Nucleus accumbens (tissue), 56 donors: ENCODE results near the gene MEIOC.
"Not testable (repeated sequence)": the region's sequence is repeated elsewhere in the genome, so short reads cannot be mapped to it uniquely, and the experiment has no call there.

Source experiments
- DNase-seq, 56 donors: peaks; one replicate each; lab custom pipeline; 2025; lab: John Stamatoyannopoulos, UW

The MEIOC gene

DNA sequence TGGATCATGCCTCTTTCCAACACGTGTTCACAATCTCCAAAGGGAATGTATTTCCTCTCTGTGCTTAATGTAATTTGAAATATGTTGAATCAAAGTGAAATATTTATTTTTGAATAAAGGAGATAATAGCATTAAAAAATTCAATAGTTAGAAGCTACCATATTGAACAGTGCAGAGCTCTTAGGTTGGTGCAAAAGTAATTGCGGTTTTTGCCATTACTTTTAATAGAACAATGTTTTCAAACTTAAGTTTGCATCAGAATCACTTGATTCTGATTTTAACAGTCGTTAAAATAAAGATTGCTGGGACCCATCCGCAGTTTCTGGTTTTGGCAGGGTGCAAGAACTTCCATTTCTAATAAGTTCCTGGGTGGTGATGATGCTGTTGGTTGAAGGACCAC is 10.0 kb upstream of the MEIOC start:
- DNase-seq, result no peak

DNA sequence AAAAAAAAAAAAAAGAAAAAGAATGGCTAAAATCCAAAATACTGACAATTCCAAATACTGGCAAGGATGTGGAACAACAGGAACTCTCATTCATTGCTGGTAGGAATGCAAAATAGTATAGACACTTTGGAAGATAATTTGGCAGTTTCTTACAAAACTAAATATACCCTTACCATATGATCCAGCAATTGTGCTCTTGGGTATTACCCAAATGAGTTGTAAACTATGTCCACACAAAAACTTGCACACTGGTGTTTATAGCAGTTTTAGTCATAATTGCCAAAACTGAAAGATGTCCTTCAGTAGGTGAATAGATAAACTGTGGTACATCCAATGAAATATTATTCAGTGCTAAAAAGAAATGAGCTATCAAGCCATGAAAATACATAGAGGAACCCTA is 8.5 kb upstream of the MEIOC start:
- DNase-seq, result no peak

DNA sequence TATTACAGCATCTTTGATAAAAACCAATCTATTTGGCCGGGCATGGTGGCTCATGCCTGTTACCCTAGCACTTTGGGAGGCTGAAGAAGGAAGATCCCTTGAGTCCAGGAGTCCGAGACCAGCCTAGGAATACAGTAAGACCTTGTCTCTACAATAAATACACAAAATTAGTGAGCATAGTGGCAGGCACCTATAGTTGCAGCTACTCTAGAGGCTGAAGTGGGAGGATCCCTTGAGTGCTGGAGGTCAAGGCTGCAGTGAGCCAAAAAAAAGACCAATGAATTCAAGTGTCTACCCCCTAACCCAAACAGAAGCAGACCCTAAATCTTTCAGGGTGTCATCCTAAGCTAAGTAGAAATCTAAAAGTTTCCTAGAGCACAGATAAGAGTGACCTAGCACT is 7.3 kb upstream of the MEIOC start:
- no peak for DNase-seq

DNA sequence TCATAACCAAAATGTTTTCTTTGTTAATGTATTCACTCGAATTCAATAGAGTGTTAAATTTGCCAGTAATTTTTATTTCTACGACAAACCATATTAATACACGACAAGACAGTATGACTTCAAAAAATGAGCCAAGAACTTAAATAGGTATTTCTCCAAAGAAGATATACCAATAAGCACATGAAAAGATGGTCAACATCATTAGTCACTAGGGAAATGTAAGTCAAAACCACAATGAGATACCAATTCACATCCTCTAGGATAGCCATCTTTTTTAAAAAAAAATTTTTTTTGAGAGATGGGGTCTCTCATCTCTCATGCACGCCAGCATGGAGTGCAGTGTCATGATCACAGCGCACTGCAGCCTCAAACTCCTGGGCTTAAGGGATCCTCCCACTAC is 5.0 kb upstream of the MEIOC start:
- no peak for DNase-seq

DNA sequence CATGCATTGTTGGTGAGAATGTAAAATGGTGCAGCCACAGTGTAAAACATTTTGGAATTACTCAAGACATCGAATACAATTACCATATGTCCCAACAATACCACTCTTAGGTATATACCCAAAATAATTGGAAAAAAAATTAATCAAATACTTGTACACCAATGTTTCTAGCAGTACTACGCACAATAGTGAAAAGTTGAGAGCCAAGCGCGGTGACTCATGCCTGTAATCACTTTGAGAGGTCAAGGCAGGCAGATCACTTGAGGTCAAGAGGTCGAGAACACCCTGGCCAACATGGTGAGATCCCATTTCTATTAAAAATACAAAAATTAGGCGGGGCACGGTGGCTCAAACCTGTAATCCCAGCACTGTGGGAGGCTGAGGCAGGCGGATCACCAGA is 3.5 kb upstream of the MEIOC start:
- DNase-seq, result no peak

DNA sequence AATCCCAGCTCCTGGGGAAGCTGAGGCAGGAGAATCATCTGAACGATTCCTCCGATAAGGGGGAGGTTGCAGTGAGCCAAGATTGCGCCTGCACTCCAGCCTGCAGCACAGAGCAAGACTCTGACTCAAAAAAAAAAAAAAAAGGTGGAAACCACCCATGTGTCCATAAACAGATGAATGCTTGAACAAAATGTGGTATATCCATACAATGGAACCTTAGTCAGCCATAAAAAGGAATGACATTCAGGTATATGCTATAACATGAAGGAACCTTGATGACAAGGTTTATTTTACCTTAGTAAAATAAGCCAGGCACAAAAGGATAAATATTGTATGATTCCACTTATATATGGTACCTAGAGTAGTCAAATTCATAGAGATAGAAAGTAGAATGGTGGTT is 2.9 kb upstream of the MEIOC start:
- DNase-seq, result no peak

DNA sequence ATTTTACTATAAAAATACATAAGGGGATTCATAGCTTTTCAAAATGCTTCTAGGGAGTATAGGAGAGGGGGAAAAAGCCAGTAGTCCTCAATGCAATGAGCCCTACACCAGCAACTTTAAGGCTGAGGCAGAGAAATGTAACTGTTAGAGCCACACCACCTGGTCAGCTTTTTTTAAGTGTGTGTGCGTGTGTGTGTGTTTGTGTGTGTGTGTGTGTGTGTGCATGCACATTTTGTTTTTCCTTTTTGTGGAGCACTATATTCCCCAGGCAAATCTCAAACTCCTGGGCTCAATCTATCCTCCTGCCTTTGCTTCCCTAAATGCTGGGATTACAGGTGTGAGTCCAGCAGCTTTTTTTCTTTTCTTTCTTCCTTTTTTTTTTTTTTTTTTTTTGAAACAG is 2.3 kb upstream of the MEIOC start:
- DNase-seq, result no peak

DNA sequence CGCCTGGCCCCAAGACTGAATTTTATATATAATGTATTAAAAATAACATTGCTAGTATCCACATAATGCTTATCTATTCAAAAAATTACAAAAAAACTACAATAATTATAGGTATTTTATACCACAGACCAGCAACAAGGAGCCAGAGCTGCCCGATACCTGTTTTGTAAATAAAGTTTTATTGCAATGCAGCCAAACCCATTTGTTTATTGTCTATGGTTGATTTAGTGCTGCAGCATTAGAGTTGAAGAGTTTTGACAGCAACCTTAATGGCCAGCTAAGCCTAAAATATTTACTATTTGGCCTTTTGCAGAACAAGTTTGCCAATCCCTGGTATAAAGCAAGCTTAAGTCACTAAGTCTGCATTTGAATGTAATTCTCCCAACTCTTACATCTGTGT is 5.6 kb downstream of the MEIOC start:
- DNase-seq, result no peak

DNA sequence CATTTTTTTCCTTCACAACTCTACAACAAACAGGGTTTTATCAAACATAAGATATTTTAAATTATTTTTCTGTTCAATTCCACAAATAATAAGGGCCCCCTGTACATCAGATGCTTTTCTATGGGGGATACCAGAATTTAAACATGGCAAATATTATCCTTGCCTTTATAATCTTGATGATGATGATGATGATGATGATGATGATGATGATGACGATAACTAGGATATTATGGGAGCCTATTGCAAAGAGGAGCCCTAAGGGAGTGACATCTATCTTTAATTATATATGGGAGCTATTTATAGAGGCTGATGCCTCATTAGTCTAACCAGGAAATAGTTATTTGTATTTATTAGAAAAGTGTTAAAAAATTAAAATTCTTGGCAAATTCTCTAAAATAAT is 6.8 kb downstream of the MEIOC start:
- DNase-seq, result no peak

DNA sequence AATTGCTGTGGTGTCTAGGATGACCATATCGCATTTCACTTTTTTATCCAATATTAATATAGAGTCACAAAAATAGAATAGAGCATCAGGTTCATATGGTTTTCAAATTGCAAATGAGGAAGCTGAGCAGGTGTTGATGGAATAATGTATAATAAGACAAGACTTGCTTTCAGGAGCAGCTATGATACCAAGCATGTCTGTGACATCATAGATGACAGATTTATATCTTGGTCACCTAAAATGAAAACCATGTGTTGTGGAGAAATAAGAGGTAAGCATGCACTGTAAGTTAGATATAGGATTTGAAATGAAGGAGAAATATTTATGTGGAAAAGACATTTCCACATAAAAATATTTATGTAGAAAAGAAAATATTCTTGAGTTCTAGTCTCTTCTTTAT is 8.6 kb downstream of the MEIOC start:
- no peak for DNase-seq

DNA sequence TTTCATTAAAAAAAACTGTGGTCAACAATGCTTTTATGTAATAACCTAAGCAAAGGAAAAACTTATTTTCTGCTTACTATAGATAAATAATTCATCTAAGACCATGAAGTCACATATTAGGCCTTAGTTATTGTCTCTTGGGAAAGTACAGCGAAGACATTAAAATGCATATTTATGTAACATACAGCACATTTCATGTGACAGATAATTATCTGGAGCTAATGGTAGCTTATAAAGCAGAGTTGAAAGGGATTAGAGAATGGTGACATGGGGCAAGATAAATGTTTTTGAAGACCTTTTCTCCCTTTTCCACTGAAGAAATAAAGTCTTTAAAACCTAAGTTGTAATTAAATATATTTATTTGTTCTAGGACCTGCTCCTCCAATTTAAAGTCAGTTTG is 9.7 kb downstream of the MEIOC start:
- DNase-seq, result no peak

DNA sequence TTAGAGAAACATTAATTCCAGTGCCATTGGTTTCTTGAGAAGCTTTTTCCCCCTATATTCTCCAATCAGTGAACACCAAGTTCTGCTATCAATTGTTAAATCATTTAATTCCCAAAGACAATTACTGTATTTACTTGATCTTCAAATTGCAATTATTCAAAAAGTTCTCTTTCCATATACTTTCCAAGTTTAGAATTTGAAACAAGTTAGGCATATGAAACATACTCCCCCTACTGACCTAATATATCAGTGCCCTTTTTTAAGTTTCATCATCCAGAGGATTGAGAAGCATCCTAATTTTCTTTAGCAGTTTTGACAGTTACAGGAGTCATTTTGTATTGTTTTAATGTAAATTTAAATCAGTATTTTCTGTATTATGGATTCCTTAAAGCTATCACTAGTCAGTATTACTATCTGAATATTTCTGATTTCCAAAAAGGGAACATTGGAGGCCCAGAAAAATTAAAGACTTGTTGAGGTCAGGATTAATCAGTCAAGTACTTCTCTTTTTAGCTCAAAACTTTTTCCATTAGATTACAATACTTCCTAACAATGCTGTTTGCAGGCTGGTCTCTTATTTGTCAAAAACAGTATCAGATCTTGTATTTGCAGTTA is 16.3 kb downstream of the MEIOC start:
- DNase-seq, result no peak

DNA sequence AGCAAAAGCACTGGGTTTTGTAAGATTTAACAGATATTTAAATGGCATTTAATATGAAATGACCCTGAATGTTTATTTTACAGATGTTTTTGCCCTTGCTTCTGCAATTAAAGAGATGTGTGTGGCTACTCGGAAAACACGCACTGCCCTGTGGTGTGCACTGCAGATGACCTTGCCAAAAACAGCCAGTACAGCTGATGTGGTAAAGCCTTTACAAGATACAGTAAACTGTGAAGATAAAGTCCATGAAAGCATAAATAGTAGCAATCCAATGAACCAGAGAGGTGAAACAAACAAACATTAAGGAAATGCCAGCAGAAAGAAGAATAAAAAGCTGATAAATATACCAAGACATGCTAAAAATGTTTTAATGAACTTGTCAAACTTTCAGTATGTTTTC is 17.6 kb downstream of the MEIOC start:
- no peak for DNase-seq

DNA sequence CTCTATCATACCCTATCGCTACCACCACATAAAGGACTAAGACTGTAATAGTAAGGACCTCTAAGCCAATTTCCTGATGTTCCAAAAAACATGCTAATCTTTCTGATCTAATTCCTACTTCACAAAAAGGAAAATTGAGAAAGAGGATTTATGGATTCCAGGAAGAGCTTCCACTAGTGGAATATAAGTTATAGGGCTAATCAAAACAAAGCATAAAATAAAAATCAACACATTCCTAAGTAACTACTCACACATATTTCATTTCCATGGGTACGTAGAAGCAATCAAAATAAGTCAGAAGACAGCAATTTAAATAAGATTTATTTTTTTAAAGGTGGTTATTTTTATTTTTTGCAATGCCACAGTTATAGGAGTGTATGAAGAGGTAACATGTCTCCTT is 20.9 kb downstream of the MEIOC start:
- DNase-seq, result no peak

DNA sequence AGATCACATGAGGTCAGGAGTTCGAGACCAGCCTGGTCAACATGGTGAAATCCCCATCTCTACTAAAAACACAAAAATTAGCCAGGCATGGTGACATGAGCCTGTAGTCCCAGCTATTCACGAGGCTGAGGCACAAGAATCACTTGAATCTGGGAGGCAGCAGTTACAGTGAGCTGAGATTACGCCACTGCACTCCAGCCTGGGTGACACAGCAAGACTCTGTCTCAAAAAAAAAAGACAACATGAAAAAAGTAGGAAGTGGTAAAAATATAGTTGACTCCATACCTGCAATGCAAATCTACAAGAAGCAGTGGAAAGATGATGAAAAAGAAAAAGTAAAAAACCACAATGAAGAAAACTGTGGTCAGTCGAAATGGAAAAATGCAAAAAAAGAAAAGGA is 27.0 kb downstream of the MEIOC start:
- not testable (repeated sequence) for DNase-seq

DNA sequence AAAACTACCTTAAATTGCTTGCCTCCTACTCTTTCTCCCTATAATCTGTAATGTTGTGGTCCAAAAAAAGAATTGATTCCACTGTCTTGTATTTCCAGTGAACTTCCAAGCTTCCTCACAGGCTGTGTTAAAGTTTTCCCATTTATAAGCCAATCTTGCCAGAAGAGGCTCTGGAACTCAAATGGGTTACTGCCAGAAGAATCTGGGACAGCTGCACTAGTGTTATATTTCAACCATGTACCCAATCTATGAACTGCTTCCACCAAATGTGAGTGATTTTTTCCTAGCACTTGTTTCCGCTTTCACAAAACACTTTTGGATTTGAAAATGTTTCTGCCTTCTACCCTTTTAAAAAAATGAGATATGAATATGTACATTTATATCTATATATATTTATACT is 31.5 kb downstream of the MEIOC start:
- DNase-seq, result no peak

DNA sequence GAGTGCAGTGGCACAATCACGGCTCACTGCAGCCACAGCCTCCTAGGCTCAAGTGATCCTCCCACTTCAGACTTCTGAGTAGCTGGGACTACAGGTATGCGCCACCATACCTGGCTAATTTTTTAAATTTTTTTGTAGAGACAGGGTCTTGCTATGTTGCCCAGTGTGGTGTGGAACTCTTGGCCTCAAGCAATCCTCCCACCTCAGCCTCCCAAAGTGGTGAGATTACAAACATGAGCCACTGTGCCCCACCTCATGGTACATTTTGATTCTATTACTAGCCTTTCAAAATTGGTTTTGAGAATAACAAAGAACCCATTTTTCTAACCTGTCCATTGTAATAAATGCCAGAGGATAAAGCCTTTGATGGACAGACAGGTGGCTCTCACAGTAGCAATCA is 31.9 kb downstream of the MEIOC start:
- DNase-seq, result no peak

DNA sequence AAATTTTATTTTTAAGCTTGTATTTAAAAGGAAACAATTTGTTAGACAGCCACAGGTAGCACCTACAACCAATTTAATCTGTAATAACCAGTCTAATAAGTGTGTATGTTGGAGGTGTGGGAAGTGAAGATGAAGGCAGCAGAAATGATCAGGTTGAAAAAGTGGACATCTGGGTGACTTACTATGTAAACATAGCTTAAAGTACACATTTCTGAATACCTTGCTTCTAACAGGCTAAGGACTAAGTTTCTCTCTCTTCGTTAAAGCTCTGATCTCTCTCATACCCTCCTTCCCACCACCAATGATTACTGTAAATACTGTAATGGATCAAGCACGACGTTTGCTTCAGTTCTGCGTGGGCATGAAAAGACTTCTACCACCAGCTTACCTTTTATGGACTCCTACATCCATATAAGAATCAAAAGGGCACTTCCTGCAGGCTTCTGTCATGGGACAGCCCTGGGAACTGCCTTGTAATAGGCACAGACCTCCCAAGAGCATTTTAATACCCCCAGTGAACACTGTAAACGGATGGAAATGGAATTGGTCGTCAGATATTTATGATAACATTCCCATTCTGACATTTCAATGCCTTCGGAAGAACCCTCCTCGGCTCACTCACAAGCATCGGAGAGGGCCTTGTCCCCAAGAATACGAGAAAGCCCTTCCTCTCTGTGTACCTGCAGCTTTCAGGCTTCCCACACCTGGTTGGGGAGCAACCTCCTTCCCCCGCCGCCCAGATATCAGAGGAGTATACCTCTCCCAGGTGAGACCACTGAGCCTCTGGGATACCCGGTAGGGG is 32.6 kb downstream of the MEIOC start:
- peak in 3 of 56 donors; percentile 17 to 44 (median 38) for DNase-seq

DNA sequence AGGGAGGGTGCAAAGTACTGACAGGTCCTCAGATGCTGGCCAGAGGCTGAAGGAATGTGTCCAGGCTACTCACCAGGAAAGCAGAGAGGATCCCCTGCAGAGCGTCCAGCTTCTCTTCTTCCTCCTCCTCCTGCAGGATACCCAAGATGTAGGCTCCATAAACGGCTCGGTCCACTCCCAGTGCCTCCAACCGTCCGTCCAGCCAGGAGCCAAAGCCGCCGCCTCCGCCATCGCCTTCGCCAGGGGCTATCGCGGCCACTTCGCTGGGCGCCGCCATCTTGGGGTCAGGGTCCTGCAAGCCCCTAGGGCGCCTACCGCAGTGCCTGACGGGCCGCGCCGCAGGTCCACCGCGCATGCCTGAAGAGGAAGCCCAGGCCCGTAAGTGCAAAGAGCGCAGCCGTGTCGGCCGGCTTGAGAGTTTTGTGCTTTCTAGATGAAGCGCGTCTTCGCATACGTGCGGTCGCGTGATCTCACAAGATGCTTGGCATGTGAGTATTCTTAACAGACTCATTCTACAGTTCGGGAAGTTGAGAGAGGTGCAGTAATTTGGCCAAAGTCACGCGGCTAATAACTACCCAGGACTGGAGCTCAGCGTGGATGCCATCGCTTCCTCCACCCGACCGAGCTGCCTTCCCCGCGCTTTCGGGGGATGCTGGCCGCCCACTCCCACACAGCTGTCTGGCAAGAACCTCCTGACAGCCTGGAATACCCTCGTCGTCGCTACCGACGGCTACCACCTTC is 33.4 kb downstream of the MEIOC start, which contains the start of gene CCDC43:
CCDC43 (minus strand) TSS at position 300 of the 741 bp plus-strand sequence; CDS start at position 277, 23 bp downstream.
- DNase-seq, result peak in 54 of 56 donors; percentile 55 to 93 (median 81)

DNA sequence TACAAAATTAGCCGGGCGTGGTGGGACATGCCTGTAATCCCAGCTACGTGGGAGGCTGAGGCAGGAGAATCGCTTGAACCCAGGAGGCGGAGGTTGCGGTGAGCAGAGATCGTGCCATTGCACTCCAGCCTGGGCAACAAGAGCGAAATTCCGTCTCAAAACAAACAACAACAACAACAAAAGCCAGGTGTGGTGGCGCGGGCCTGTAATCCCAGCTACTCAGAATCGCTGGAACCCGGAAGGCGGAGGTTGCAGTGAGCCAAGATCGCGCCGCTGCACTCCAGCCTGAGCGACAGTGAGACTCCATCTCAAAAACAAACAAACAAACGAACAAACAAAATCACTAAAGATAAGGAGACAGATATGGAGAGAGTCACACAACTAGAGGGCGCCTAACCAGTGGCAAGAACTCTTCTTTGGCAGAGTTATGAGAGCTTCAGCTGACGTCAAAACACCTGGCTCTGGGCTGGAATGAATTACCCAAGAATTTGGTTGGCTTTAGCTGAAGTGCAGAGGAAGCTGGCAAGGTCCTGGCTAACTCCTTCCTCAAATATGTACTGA is 34.6 kb downstream of the MEIOC start:
- not testable (repeated sequence) for DNase-seq

DNA sequence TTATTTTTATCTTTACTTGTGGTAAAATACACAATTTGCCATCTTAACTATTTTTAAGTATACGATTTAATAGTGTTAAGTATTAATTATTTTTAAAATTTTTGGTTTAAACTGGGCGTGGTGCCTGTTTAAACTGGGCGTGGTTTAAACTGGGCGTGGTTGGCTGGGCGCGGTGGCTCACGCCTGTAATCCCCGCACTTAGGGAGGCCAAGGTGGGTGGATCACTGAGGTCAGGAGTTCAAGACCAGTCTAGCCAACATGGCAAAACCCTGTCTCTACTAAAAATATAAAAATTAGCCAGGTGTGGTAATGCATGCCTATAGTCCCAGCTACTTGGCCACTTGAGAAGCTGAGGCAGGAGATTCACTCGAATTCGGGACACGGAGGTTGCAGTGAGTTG is 37.3 kb downstream of the MEIOC start:
- no peak for DNase-seq
